Mucosa of stomach (tissue), 1 donor: ENCODE results near the gene TMEM119.
"Not testable (repeated sequence)": the region's sequence is repeated elsewhere in the genome, so short reads cannot be mapped to it uniquely, and the experiment has no call there.

Experiments
- H3K27me3 ChIP-seq: one replicate; pipeline ENCODE4 v1.7.0; 2013; ENCODE audit warnings: mild to moderate bottlenecking, low read length; ENCODE audit not compliant: control insufficient read depth, insufficient read depth
- H3K36me3 ChIP-seq: one replicate; pipeline ENCODE4 v1.7.0; 2013; ENCODE audit warnings: low read length; ENCODE audit not compliant: control insufficient read depth, insufficient read depth
- H3K4me1 ChIP-seq: one replicate; pipeline ENCODE4 v1.7.0; 2013; ENCODE audit warnings: mild to moderate bottlenecking, low read length; ENCODE audit not compliant: control insufficient read depth, insufficient read depth
- H3K4me3 ChIP-seq: one replicate; pipeline ENCODE4 v1.7.0; 2013; ENCODE audit warnings: low read length
- H3K9ac ChIP-seq: one replicate; pipeline ENCODE4 v1.7.0; 2013; ENCODE audit warnings: mild to moderate bottlenecking, low read length, moderate library complexity
- H3K9me3 ChIP-seq: one replicate; pipeline ENCODE4 v1.7.0; 2013; ENCODE audit warnings: mild to moderate bottlenecking, low read length, moderate library complexity; ENCODE audit not compliant: control insufficient read depth
- donor health status: Pancreatic carcinoma.

Gene TMEM119

GRCh38 chr12:108578813-108579212, 19.1 kb downstream of the TMEM119 start:
- Histone ChIP-seq H3K9me3 (no peaks in the 10 kb centered on the region), H3K36me3 (no peaks in the 10 kb centered on the region), H3K27me3 (no peaks in the 10 kb centered on the region), H3K4me3 (no peak overlapping the region), H3K4me1 (no peaks in the 10 kb centered on the region), H3K9ac (no peak overlapping the region)

GRCh38 chr12:108578264-108578663, 19.6 kb downstream of the TMEM119 start:
- no peak overlapping the region for H3K4me3 ChIP-seq
- H3K36me3 ChIP-seq: no peaks in the 10 kb centered on the region
- no peaks in the 10 kb centered on the region for H3K9me3 ChIP-seq
- H3K27me3 ChIP-seq: no peaks in the 10 kb centered on the region
- H3K9ac ChIP-seq: no peak overlapping the region
- no peaks in the 10 kb centered on the region for H3K4me1 ChIP-seq

- no peaks in the 10 kb centered on the region for H3K9me3 ChIP-seq
- no peak overlapping the region for H3K4me3 ChIP-seq
- H3K9ac ChIP-seq: no peak overlapping the region
- no peaks in the 10 kb centered on the region for H3K27me3 ChIP-seq
- H3K4me1 ChIP-seq: no peaks in the 10 kb centered on the region
- H3K36me3 ChIP-seq: no peaks in the 10 kb centered on the region
Measured at GRCh38 chr12:108577458-108577857, 20.4 kb downstream of the TMEM119 start.

- Histone ChIP-seq H3K4me3 (no peak overlapping the region), H3K9ac (no peak overlapping the region), H3K4me1 (no peaks in the 10 kb centered on the region), H3K36me3 (no peaks in the 10 kb centered on the region), H3K27me3 (no peaks in the 10 kb centered on the region), H3K9me3 (no peaks in the 10 kb centered on the region)
Measured at GRCh38 chr12:108576660-108577234, 21.1 kb downstream of the TMEM119 start.

- H3K4me3 ChIP-seq: no peak overlapping the region
- H3K27me3 ChIP-seq: no peaks in the 10 kb centered on the region
- no peak overlapping the region for H3K9ac ChIP-seq
- H3K9me3 ChIP-seq: no peaks in the 10 kb centered on the region
- no peaks in the 10 kb centered on the region for H3K36me3 ChIP-seq
- H3K4me1 ChIP-seq: no peaks in the 10 kb centered on the region
Measured at GRCh38 chr12:108575199-108575912, 22.5 kb downstream of the TMEM119 start.

GRCh38 chr12:108574276-108574675, 23.6 kb downstream of the TMEM119 start:
- H3K4me1 ChIP-seq, H3K9me3 ChIP-seq, H3K9ac ChIP-seq: not testable (repeated sequence)

GRCh38 chr12:108573317-108573716, 24.6 kb downstream of the TMEM119 start:
- no peak overlapping the region for H3K4me3 ChIP-seq
- no peak overlapping the region for H3K9ac ChIP-seq
- no peaks in the 10 kb centered on the region for H3K36me3 ChIP-seq
- H3K27me3 ChIP-seq: no peaks in the 10 kb centered on the region
- H3K9me3 ChIP-seq: no peaks in the 10 kb centered on the region
- no peaks in the 10 kb centered on the region for H3K4me1 ChIP-seq

More at GRCh38 chr12:108574276-108574675, 23.6 kb downstream of the TMEM119 start:
- not testable (repeated sequence) for H3K36me3 ChIP-seq, H3K27me3 ChIP-seq, H3K4me3 ChIP-seq

- no peak overlapping the region for H3K4me3 ChIP-seq
- no peak overlapping the region for H3K9ac ChIP-seq
- H3K9me3 ChIP-seq: no peaks in the 10 kb centered on the region
- H3K27me3 ChIP-seq: no peaks in the 10 kb centered on the region
- no peaks in the 10 kb centered on the region for H3K4me1 ChIP-seq
- no peaks in the 10 kb centered on the region for H3K36me3 ChIP-seq
Measured at GRCh38 chr12:108572166-108572790, 25.6 kb downstream of the TMEM119 start.

GRCh38 chr12:108571609-108572165, 26.2 kb downstream of the TMEM119 start:
- no peak overlapping the region for H3K9ac ChIP-seq
- no peak overlapping the region for H3K4me3 ChIP-seq
- no peaks in the 10 kb centered on the region for H3K36me3 ChIP-seq
- no peaks in the 10 kb centered on the region for H3K4me1 ChIP-seq
- no peaks in the 10 kb centered on the region for H3K27me3 ChIP-seq
- no peaks in the 10 kb centered on the region for H3K9me3 ChIP-seq

- H3K27me3 ChIP-seq: no peaks in the 10 kb centered on the region
- H3K9me3 ChIP-seq: no peaks in the 10 kb centered on the region
- no peak overlapping the region for H3K4me3 ChIP-seq
- no peaks in the 10 kb centered on the region for H3K36me3 ChIP-seq
- H3K4me1 ChIP-seq: peaks cover 2% of the 10 kb centered on the region
- no peak overlapping the region for H3K9ac ChIP-seq
Measured at GRCh38 chr12:108570743-108571608, 26.9 kb downstream of the TMEM119 start.

- Histone ChIP-seq H3K9me3 (no peaks in the 10 kb centered on the region), H3K4me3 (no peak overlapping the region), H3K9ac (no peak overlapping the region), H3K4me1 (peaks cover 11% of the 10 kb centered on the region), H3K27me3 (no peaks in the 10 kb centered on the region), H3K36me3 (peaks cover 11% of the 10 kb centered on the region)
Measured at GRCh38 chr12:108568338-108569154, 29.3 kb downstream of the TMEM119 start.
